Kidney glomerular epithelial cell (primary cell): ENCODE data around the gene DMC1.

Source experiments
- DNase-seq: peaks from one replicate; lab custom pipeline; 2025; lab: John Stamatoyannopoulos, UW

The DMC1 gene

DNA sequence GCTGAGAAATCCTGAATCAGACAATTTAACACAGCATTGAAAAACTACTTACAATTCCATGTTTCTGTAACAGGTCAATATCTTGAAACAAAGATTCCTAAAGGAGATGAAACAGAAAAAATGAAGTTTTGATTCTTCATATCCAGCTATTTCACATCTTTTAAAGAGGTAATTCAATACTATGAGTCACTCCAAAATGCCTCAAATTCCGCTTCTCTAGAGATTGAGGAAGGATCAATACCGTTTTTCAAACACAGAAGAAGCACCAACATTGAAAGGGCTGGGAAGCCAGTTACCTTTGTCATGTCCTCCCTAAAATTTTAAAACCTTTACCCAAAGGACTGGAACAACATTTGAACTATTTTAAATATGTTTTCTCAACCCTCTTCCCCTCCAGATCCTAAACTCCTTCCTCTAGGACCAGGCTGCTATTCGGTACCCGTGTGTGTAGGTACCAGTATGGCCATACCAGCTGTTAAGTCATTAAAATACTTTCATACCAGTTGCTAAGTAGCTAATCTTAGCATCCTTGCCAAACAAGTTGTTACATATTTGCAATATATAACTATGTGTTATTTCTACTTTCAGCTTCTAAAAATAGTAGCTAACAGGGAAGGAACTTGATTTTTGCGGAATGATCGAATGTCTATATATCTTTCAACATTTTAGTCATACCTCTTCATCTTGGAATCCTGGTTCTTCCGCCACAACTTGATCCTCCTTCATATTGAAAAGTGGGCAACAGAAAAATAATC lies 2.3 kb downstream of the DMC1 start:
- DNase-seq = no peak

DNA sequence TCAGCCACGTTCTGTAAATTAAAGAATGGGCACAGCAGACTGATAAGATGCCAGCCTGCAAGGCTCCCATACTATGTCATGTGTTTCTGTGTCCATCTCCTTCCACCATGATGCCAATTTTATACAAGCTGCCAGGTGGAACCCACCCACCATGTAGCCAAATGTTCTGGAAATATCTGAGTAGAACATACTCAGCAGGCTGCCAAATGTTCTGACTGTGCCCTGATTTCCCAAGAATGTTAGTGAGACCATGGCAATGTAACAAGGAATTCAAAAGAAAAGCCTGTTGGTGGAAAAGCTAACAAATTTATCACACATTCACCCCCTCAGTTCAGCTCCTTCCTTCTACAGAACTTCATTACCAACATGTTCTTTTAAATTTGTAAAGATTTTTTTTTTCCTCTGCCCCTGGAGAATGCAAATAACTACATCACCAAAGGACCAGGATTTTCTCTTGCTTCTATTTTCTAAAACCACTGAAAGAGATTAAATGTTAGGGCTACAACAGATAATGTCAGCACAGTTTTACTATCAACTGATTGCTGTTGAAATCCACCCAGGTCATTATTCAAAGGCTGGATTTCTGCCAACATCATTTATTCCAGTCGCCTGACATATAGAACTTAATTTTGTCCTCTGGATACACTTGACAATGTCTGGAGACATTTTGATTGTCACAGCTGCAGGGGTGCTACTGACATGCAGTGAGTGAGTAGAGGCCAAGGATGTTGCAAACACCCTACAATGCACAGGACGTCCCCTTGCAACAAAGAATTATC lies 3.1 kb downstream of the DMC1 start:
- DNase-seq = no peak

DNA sequence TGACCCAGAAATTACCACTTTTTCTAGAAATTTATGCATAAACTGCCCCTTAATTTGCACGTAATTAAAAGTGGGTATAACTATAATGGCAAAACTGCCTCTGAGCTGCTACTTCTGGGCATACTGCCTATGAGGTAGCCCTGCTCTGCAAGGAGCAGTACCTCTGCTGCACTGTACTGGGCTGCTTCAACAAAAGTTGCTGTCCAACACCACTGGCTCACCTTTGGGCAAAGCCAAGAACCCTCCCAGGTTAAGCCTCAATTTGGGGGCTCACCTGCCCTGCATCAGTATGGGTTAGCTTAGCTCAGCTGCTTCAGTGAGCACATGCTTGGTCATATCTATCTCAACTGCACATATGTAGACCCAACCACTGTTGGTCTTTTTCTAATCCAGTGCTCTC lies 4.5 kb downstream of the DMC1 start:
- no peak for DNase-seq

DNA sequence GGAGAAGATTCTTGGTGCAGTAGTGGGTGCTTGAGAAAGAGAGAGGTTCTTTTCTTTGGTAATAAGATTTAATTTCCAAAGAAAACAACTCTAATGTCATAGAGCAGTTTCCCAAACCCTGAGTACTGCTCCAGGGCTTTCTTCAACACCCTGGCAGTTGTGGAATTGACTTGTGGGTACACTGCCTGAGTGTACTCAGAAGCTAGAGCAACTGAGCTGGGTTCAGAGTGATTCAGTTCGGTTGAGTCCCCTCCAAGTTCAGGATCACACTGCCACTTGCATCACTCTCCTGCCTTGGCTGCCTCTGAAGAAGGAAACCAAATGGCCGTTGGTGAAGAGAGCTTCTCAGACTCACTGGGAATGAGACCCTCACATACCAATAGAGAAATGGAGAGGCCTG lies 5.3 kb downstream of the DMC1 start:
- DNase-seq = no peak

GRCh38 chr22:38554281-38554680 lies 15.7 kb downstream of the DMC1 start:
- no peak for DNase-seq

DNA sequence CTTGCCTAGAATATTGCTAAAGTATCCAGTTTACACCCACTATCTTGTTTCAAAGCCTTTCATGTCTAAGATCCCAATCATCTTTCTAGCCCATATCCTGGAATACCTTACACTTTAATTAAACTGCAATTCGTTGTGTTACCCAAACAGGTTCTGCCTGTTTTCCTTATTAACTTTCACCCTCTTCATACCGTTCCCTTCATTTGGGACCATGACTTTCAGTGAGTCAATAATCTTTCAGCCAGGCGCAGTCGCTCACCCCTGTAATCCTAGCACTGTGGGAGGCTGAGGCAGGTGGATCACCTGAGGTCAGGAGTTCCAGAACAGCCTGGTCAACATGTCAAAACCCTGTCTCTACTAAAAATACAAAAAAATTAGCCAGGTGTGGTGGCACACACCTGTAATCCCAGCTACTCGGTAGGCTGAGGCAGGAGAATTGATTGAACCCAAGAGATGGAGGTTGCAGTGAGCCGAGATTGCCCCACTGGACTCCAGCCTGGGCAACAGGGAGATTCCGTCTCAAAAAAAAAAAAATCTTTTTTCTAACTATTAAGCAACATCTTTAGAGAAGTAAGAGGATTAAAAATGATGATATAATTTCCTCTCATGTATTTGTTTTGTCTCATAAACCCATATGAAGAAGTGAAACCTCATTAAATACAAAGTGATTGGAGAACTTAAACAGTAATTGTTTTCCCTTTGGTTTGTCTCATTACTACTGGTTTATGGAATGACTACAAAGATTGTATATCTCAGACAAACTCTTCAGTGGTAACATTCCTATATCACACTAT lies 20.7 kb downstream of the DMC1 start:
- no peak for DNase-seq

GRCh38 chr22:38540701-38541100 lies 29.3 kb downstream of the DMC1 start:
- peak; percentile 62 for DNase-seq

DNA sequence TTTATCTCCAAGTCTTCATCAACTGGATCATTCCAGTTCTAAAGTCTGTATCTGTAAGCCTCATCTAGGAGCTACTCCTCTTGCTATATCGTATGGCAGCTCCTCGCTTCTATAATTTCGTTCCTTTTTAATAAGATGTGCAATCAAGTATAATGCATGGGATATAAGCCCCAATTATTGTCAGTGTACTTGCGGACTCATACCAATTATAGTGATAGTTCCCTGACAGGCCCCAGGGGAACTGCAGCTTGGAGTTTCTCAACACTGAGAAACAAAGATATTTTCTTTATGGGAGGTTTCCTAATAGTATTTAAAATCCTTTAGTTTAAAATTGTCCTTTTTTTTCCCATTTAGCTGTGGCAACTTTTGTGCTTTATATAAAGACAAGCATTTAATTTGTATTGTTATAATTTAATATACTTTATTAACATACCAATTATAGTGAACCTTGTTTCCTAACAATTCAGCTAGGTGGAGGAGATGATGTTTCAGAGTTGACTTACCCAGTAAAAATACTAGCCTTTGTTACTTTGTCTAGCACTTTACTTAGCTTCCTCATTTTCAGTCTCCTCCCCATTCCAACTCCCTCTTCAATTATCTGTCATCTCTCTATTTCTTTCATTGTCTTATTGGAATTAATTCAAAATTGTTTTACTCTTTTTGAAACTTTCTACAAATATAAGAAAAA lies 38.6 kb downstream of the DMC1 start:
- DNase-seq = no peak

GRCh38 chr22:38524429-38524828 lies 45.6 kb downstream of the DMC1 start:
- DNase-seq = no peak

DNA sequence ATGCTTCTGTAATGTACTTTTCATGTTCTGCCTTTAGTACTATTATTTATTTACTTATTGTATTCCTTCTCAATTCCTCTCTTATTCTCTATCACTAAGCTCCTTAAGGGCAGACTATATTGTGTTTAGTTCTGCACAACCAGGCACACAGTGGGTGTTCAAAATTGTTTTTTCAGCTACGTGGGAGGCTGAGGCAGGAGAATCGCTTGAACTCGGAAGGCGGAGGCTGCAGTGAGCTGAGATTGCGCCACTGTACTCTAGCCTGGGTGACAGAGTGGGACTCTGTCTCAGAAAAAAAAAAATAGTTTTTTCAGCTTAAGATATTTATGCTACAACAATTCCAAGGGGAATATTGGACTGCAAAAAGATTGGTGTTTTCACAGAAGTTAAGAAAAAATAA lies 46.5 kb downstream of the DMC1 start:
- no peak for DNase-seq

DNA sequence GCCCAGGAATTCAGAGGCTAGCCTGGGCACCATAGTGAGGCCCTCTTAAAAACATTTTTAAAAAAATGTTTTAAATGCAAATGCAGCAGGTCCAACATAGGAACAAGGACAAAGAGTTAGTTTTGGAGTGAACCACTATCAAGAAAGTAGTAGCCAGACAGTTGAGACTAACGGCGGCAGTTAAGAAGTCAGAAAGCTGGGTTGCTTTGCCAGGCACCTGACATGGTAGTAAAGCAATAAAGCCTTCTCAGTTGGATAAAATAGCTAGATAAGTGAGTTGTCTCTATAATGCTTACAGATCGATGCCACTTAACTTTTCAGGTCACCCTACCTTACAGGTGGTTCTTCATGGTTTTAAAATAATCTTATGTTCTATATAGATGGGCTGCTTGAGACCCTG lies 47.0 kb downstream of the DMC1 start:
- DNase-seq = no peak

DNA sequence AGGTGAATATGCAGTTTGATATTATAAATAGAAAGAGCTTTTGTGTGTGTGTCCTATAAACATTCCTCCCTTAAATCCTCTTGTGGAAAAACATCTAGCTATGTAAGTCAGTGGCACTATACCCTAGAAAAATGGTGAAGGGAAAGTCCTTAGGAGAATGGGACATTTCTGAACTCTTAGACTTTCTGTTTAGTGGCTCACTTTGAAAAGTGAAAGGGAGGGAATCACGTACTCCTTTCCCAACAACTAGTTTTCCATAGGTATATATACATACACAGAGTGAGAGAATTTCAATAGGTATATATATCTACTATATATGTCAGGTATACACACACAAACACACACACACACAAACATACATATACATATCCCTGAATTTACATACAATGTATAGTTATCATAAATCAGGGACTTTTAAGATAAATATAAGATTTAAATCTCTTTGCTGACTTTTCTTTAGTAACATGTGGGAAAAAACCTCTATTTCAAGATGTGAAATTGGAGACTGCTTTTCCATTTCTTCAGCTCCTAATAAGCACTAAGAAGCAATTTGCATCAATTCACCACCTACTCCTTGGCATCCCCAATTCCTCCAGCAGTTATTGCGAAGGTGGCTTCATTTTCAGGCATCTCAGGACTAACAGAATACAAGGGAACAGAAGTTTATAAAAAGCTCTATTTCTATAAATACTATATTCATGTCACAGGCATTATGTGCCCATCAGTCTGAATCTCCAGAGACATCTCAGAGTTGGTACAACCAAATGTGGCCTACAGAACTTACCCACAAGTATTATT lies 50.3 kb downstream of the DMC1 start:
- DNase-seq = no peak

GRCh38 chr22:38518620-38519019 lies 51.4 kb downstream of the DMC1 start:
- DNase-seq = no peak

GRCh38 chr22:38513063-38513462 lies 56.9 kb downstream of the DMC1 start:
- DNase-seq = no peak

DNA sequence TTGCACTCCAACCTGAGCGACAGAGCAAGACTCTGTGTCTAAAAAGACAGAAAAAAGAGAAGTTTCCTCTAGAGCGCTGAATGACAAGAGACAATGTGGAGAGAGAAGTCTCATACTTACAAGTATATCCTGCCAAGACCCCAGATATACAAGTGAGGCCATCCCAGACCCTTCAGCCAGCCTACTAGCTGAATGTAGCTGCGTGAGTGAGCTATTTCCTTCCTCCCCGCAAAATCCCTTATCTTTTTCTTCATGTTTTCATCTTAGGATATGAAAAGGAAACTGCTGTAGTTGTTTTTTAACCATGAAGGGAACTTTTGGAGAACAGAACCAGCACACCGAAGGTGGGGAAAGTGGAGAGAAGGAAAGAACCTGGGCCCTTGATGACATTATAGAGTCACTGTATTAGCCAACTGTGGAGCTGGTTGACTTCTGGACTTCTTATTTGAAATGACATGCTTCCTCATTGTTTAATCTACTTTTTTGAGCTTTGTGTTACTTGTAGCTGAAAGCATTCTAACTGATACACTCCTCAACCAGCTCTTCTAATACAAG lies 59.5 kb downstream of the DMC1 start:
- DNase-seq = no peak

DNA sequence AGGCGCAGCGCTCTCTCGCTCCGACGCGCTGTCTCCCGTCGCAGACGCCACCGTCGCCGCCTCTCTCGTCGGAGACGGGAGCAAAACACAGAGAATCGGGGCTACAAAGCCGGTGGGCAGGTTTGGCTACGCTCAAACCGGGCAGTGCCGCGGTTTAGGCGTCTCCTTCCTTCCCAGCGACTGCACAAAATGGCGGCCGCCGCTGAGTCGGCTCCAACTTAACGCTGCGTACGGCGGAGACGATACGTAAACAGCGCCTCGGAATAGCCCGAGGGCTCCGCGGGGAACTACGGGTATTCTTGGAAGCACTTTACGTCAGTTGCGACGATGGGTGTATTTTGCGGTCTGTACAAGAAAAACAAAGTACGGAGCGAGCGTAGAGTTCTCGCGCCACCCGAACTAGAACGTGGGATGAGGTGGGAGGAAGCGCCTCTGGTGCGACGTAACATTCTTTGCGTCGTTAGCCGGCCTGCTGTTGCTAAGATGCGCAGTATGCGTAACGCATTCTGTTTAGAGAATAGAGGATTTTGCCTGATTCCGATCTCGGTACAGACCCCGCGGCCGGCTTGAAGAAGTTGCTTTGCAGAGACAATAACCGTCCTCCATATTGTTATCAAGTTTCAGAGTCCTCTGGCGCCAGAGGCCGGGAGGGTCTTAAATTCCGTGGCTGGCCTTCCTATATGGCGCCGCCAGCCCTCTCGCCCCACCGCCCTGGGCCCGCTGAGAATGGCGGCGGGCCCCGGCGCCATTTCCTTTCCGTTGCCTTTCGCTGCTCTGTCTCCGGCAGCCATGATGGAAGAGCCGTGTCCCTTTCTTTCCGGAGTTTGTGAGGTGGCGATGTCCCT lies 63.6 kb downstream of the DMC1 start, which contains the start of gene DDX17:
Gene DDX17 (minus strand): TSS at position 194 of the 845 bp plus-strand sequence.
- DNase-seq = peak; percentile 92

DNA sequence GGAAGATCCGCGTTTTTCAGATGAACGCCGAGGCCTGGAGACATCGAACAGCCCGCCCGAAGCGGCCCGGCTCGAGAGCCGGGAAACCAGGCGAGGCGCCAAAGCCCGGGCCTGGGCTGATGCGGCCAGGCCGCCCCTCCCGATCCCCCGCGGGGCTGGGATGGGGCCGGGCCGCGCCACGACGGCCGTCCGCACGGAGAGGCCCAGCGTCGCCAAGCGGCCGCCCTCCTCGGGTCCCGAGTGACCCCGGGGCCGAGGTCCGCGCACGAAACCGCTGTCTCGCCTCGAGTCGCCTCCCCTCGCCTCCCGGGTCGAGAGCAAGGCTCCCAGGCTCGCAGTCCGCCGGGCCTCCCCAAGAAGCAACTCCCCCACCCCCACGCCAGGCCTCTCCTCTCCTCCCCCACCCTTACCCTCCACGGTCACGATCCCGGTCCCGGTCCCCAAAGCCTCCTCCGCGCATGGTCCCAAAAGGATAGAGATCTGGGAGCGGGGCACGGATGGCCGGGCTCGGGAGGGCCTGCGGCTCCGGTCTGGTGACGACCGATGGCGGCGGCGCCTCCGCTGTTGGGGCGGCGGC lies 64.4 kb downstream of the DMC1 start:
- no peak for DNase-seq

- no peak for DNase-seq
Observed at GRCh38 chr22:38504731-38505540, 65.0 kb downstream of the DMC1 start.

GRCh38 chr22:38503021-38503420 lies 67.0 kb downstream of the DMC1 start:
- DNase-seq = no peak
